T-helper 1 cell treated with Interleukin-12 subunit alpha and Interleukin-12 subunit beta and Interleukin-4 antibody, amounts not matched to agents 30 μg/mL and 1 μg/mL, for 36 hours (primary cell): ENCODE measurements around the gene DGKG.
A peak's percentile ranks its signal among the peaks of the same experiment; 100 is the strongest.

ENCODE experiments used
- H3K27ac Mint-ChIP-seq: one replicate; pipeline ENCODE4 v1.8.0; 2021; ENCODE audit warnings: mild to moderate bottlenecking, mixed read lengths
- H3K27me3 Mint-ChIP-seq: one replicate; pipeline ENCODE4 v1.8.0; 2021; ENCODE audit warnings: low read depth, mixed read lengths
- H3K36me3 Mint-ChIP-seq: one replicate; pipeline ENCODE4 v1.8.0; 2021; ENCODE audit warnings: low read depth, mixed read lengths
- H3K4me1 Mint-ChIP-seq: one replicate; pipeline ENCODE4 v1.8.0; 2021; ENCODE audit warnings: low read depth, mixed read lengths
- H3K4me3 Mint-ChIP-seq: one replicate; pipeline ENCODE4 v1.8.0; 2021; ENCODE audit warnings: mild to moderate bottlenecking, moderate library complexity, mixed read lengths
- H3K9me3 Mint-ChIP-seq: one replicate; pipeline ENCODE4 v1.8.0; 2021; ENCODE audit warnings: mixed read lengths

The DGKG gene

DNA sequence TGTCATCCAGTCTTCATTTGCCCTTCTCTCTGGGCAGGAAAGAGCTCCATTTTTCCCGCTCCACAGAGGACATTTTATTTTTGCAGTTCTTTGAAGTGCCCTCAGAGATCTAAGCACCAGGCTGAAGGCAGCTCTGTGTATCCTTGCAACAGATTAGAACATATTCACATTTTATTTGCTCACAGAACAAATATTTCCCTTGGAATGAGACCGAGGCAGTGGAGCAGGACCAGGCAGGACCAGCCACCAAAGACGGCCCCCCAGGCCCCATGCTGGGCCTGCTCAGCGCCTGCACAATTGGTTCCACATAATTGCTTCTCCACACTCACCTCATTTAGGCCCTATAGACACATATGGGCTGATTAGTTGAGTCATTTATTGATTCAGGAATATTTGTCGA is 237.4 kb downstream of the DGKG start:
- Mint-ChIP-seq H3K27me3 (peaks cover 41% of the 10 kb centered on the region), H3K4me1 (no peaks in the 10 kb centered on the region), H3K9me3 (peaks cover 5% of the 10 kb centered on the region), H3K4me3 (no peak overlapping the region), H3K36me3 (no peaks in the 10 kb centered on the region), H3K27ac (no peak overlapping the region)

GRCh38 chr3:186123012-186123411 is 239.0 kb downstream of the DGKG start:
- Mint-ChIP-seq H3K36me3 (no peaks in the 10 kb centered on the region), H3K27ac (no peak overlapping the region), H3K4me1 (no peaks in the 10 kb centered on the region), H3K27me3 (peaks cover 50% of the 10 kb centered on the region), H3K9me3 (peaks cover 5% of the 10 kb centered on the region), H3K4me3 (no peak overlapping the region)

DNA sequence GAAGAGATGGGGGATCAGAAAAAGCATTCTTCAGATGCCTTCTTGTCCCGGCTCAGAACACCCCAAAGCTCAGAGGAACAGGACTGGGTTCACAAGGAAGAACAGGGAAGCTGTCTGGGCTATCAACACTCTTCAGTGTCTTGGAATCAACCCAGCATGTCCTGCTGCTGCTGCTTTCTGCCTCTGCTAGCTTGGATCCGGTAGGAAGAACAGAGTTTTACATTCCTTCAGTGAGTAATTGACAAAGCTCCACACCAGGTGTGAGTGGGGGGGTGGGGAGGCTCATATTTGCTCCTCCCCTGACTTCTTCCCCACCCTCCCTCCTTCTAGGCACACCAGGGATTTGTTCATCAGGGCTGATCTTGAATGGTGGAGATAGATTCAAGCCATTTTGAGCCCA is 240.1 kb downstream of the DGKG start:
- Mint-ChIP-seq H3K4me1 (no peaks in the 10 kb centered on the region), H3K9me3 (peaks cover 5% of the 10 kb centered on the region), H3K36me3 (no peaks in the 10 kb centered on the region), H3K27ac (no peak overlapping the region), H3K4me3 (no peak overlapping the region), H3K27me3 (peaks cover 56% of the 10 kb centered on the region)

DNA sequence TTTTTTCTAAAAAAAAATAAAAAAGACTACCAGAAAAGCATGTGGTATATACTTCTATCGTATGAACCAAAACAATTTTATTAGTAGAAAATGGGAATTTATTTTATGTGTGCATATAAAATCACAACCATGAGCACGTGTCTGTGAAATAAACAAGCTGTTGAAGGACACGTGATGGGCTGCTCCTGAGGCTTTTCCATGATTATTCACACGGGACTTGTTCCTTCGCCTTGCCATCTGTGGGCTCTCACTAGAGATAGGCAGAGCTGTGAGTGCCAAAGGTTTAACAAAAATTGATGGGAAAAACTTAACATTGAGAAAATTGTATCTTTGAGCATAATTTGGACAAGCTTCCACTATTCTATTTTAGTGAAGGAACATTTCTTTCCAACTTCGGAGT is 240.8 kb downstream of the DGKG start:
- H3K27me3 Mint-ChIP-seq: peaks cover 62% of the 10 kb centered on the region
- no peaks in the 10 kb centered on the region for H3K36me3 Mint-ChIP-seq
- no peaks in the 10 kb centered on the region for H3K4me1 Mint-ChIP-seq
- H3K9me3 Mint-ChIP-seq: peaks cover 5% of the 10 kb centered on the region
- H3K4me3 Mint-ChIP-seq: no peak overlapping the region
- no peak overlapping the region for H3K27ac Mint-ChIP-seq

DNA sequence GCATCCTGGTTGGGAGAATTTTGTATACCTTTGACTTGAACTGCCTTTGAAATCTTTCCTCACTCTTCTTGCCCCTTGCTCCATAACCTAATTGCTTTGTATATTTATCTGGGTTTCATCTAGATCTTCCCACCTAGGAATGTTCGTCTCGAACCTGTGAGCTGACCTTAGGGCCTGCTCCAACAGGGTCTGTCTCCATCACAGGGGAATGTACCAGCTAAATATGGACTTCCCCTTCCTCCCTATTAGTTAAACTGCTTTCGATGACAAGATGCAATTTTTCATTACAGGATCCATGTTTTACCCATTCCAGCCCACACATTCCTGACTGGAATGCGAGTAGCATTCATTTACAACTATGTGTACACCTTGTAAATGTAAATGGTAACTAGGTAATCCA is 242.5 kb downstream of the DGKG start:
- Mint-ChIP-seq H3K27ac (no peak overlapping the region), H3K9me3 (no peaks in the 10 kb centered on the region), H3K36me3 (no peaks in the 10 kb centered on the region), H3K4me3 (no peak overlapping the region), H3K4me1 (no peaks in the 10 kb centered on the region), H3K27me3 (peaks cover 68% of the 10 kb centered on the region)

DNA sequence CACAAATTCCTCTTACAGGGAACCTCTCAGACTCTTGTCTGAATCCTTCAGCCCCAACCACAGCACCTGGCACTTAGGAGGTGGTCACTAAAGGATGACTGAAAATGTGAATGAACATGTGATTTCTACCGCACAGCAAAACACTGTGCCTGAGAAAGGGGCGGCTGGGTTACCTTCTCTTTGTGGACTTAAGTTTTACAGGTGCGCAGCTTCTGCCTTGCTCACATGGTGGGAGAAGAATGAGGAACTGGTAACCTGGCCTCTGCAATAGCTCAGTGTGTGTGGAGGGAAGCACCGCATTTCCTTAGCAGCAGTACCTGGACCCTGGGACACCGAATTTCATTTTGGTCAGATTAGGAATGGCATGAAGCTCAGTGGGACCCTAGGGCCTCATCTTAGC is 243.3 kb downstream of the DGKG start:
- Mint-ChIP-seq H3K36me3 (no peaks in the 10 kb centered on the region), H3K9me3 (no peaks in the 10 kb centered on the region), H3K27ac (no peak overlapping the region), H3K27me3 (peaks cover 72% of the 10 kb centered on the region), H3K4me1 (no peaks in the 10 kb centered on the region), H3K4me3 (no peak overlapping the region)

DNA sequence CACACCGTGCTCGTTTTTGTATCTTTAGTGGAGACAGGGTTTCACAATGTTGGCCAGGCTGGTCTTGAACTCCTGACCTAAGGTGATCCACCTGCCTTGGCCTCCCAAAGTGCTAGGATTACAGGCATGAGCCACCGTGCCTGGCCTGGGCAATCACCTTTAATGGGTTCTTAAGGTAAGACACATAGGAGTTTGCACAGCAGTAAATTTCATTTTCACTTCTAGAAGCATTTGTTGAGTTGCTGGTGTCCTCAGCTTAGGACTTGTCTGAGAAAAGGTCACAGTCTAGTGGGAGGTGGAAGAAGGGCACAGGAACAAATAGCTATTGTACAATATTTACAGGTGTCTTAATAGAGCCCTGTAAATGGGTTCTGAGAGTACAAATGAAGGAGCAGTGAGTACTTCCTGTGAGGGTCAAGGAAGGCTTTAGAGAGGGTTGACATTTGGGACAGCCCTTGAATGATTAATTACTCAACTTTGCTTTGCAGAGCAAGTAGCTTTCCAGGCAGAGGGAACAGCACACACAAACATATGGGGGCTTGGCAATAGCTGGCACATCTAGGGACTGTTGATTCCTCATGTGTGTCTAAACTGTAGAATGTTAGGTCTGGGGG is 244.4 kb downstream of the DGKG start:
- Mint-ChIP-seq H3K4me1 (no peaks in the 10 kb centered on the region), H3K4me3 (no peak overlapping the region), H3K9me3 (no peaks in the 10 kb centered on the region), H3K27ac (no peak overlapping the region), H3K36me3 (no peaks in the 10 kb centered on the region), H3K27me3 (peaks cover 72% of the 10 kb centered on the region)

GRCh38 chr3:186115239-186115996 is 246.6 kb downstream of the DGKG start:
- Mint-ChIP-seq H3K4me1 (peaks cover 9% of the 10 kb centered on the region), H3K27ac (no peak overlapping the region), H3K36me3 (no peaks in the 10 kb centered on the region), H3K9me3 (no peaks in the 10 kb centered on the region), H3K4me3 (no peak overlapping the region), H3K27me3 (peaks cover 81% of the 10 kb centered on the region)

GRCh38 chr3:186110975-186111974 is 250.8 kb downstream of the DGKG start:
- Mint-ChIP-seq H3K27ac (no peak overlapping the region), H3K9me3 (no peaks in the 10 kb centered on the region), H3K27me3 (peaks cover 88% of the 10 kb centered on the region), H3K36me3 (no peaks in the 10 kb centered on the region), H3K4me3 (peak overlapping the region; percentile 92), H3K4me1 (peaks cover 32% of the 10 kb centered on the region)

GRCh38 chr3:186109897-186110803 is 251.9 kb downstream of the DGKG start:
- peaks cover 32% of the 10 kb centered on the region for H3K4me1 Mint-ChIP-seq
- H3K27ac Mint-ChIP-seq: no peak overlapping the region
- H3K27me3 Mint-ChIP-seq: peaks cover 91% of the 10 kb centered on the region
- H3K36me3 Mint-ChIP-seq: no peaks in the 10 kb centered on the region
- H3K9me3 Mint-ChIP-seq: no peaks in the 10 kb centered on the region
- H3K4me3 Mint-ChIP-seq: peak overlapping the region; percentile 92

DNA sequence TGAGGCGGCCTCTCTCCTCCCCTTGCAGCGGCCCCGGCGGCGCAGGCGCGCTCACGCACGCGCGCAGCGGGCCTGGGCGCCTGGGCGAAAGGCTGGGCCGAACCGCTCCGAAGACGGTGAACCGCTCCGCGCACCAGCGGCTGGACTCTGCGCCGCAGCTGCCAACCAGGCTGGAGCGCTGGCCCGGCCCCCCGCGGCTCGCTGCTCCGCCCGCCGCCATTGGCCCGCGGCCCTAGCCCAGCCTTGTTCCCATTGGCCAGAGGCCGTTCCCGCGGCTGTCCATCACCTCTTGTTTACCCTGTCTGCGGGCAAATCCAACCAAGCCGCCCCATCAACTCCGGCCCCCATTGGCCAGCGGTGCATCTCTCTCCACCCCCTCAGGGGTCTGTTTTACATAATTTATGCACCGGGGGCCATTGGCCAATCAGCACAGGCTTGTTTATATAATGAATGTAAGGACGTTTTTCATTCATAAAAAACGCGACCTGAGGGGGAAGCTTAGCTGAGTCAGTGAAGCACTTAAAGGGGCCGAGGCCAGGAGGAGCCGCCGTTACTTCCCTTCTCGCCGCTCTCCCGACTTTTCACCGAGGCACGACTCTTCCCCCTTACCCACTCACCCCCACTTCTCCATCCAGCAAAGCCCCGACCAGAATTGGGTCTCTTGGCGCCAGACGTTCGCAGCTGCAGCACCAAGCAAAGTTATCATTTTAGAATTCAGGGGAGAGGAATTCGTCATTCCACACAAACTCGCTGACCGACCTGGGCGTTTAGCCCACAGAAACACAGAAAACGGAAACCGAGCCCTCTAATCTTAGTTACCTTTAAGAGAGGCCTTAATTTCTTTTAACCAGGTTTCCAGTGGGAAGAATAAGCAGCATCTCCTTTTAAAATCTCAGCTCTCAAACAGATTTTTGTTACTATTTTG is 252.8 kb downstream of the DGKG start, which contains the start of gene ETV5:
TSS of gene ETV5 (minus strand) at position 149 of the 925 bp plus-strand sequence. CDS start 3,221 bp downstream, outside the sequence.
- peak within 1 kb of the TSS; percentile 60 for H3K27ac Mint-ChIP-seq
- H3K27me3 Mint-ChIP-seq: peaks cover 88% of the 10 kb centered on the region
- H3K9me3 Mint-ChIP-seq: no peaks in the 10 kb centered on the region
- H3K4me3 Mint-ChIP-seq: peak within 1 kb of the TSS; percentile 92
- no peaks in the 10 kb centered on the region for H3K36me3 Mint-ChIP-seq
- peaks cover 32% of the 10 kb centered on the region for H3K4me1 Mint-ChIP-seq

DNA sequence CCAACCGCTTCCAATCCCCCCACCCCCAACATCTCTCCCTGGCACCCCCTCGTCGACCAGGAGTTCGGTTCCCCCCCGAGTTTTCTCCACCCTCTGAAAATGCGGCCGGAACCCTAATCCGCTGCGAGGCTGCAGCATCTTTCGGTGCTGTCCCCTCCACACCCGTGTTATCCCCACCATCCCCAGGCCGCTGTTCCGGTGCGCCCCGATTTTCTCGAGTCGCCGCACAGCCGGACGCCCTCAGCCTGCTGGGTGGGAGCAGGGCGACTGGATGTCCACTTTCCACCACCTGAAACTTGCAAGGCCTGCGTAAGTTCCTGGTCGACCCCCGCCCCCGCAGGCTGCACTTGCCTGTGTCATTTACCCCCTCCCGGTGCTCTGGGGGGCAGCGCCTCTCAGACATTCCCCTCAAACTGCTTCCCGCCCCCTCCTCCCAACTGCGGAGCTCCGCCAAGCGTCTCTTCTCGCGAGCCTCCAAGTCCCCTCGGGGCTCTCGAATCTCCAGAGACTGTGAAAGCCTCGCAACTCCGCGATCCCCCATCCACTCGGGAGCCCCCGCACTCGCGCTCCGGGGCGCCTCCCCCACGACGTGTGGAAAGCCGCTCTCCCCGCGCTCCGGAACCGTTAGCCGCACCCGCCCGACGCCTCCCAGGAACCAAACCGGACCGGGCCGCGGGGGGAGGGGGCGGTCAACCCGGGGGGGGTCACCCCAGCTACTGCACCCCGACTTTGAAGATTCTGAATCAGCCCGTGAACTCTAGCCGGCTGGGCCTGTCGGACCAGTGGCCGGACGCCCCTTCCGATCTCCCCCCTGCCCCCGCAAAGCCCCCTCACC is 253.7 kb downstream of the DGKG start:
- H3K27ac Mint-ChIP-seq: no peak overlapping the region
- peaks cover 32% of the 10 kb centered on the region for H3K4me1 Mint-ChIP-seq
- no peaks in the 10 kb centered on the region for H3K36me3 Mint-ChIP-seq
- no peaks in the 10 kb centered on the region for H3K9me3 Mint-ChIP-seq
- H3K27me3 Mint-ChIP-seq: peaks cover 88% of the 10 kb centered on the region
- peak overlapping the region; percentile 92 for H3K4me3 Mint-ChIP-seq
